ENCODE results near the gene GPR171.
A peak's percentile ranks its signal among the peaks of the same experiment; 100 is the strongest.
"Not testable (repeated sequence)": the region's sequence is repeated elsewhere in the genome, so short reads cannot be mapped to it uniquely, and the experiment has no call there.

GPR171 gene

DNA sequence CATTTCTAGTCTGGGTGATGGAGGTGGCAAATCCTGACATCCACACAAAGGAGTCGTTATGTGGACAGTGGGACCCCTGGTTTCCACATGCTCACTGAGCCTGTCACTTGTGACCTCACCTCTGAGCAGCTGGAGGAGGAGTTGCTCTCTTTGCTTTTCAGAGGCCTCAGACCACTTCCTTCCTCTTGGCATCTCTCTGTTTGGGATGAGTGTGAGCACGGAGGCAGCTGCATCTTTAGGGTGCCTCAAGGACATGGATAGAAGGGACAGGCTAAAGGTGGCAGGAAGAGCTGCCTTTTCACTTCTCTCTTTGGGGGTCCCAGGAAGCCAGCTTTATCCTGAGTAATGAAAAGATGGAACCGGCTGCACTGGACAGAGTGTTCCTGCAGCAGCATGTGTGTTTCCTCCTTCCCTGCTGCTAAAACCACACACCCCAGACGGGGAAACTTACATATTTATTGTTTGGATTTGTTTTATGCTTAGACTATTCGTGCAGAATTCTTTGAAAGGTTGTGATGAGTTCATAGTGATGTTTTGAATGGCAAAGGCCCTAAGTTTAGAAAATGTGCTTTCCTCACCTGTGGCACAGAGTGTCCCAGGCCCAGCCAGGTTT lies 31.8 kb downstream of the GPR171 start:
- no peak for DNase-seq

- not testable (repeated sequence) for DNase-seq
These were observed 32.9 kb downstream of the GPR171 start for GRCh38 chr3:151169948-151170679.

DNA sequence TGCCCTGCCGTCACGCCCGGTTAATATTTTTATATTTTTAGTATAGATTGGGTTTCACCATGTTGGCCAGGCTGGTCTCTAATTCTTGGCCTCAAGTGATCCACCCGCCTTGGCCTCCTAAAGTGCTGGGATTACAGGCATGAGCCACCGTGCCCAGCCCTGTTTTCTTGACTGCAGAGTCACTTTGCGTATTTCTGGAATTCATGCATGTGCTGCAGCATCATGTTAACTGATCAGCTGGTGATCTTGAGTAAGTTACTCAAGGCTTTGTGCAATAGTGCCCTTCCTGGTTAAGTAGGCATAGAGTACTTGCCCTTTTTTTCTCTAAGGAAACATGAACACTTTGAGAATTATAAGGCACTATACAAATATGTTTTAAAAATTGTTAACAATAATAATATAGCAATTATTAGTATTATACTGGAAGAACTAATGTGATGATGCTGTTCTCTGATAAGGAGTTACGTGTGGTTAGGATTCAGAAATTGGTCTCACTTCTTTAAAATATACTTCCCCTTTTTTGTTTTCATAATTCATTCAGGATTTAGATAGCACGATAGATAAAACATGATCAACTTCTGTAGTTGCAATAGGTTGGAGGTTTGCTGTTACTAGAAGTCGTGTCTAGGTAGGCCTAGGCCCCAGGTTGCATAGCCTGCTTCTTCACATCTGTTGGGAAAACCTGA lies 33.6 kb downstream of the GPR171 start:
- DNase-seq, result no peak

GRCh38 chr3:151168269-151169094 lies 34.5 kb downstream of the GPR171 start:
- peak; percentile 59 for DNase-seq

DNA sequence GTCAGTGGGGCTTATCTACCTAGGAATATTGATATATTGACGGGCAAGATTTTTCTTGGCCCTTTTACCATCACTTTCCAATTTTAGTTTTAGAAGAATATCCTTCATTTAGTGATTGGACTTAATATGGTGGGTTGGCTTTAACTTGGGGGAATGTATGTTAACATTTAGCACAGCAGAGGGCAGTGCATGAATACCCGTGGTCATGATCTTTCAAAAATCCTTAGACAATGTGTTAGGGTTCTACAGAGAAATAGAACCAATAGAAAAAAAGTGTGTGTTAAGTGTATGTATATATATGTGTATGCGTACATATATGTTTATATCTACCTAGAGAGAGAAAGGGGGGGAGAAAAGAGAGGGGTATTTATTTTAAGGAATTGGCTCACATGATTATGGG lies 36.9 kb downstream of the GPR171 start:
- no peak for DNase-seq

DNA sequence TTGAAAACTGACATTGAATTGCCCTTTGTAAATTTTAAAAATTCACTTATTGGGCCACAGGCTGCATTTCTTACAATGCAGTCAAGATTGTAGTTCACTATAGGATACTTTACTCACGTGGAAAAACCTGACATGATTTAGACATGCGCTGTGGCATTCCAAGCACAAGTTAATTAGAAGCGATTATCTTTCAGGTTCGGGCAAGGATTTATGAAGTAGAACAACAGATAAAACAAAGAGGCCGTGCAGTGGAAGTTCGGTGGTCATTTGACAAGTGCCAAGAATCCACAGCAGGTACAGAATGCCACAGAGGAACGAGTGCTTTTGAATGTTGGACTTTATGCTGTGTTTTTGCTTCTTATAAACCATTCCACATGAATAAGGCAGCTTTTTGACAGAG lies 37.8 kb downstream of the GPR171 start:
- DNase-seq, result no peak

DNA sequence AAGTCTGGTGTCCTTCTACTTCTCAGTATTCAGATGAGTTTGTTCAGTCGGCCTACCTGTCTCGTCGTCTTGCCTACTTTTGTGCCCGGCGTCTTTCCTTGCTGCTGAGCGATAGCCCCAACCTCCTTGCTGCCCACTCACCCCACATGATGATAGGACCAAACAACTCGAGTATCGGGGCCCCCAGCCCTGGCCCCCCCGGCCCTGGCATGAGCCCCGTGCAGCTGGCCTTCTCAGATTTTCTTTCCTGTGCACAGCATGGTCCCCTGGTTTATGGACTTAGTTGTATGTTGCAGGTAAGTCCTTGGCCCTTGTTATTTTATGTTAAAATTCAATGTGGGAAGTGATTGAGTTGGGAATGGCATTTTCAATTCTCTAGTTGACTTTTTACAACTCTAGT lies 43.2 kb downstream of the GPR171 start:
- no peak for DNase-seq

GRCh38 chr3:151156618-151157216 lies 46.3 kb downstream of the GPR171 start:
- peak; percentile 78 for DNase-seq

DNA sequence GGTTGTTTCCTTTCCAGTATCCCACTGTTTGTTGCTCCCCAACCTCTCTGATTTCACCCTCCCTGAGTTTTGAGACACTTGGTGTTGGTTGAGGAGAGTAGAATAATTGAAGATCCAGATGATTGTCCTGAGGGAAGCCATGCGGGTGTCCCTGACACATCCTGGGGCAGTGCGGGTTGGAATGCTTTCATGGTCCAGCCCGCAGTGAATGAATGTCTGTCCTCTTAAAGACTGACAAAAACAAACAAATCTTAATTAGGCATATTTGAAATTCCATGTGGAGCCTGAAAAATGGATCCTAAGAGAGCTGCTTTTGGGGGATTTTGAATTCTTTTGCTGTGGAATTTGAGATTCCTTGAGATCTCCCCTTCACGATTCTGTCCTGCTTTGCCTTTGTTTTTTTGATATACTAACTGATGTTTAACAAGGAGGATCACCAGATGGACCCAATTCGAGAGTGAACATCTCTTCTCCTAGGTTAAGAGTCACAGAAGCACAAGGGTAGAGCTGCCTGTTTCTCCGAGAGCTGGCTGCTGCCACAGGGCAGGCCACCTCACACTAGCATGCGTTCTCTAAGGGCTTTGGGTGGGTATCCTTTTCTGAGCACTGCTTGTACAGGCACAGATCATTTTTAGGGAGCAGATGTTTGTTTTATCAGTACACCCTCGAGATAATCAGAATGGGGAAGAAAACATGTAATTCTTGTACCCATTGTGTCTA lies 47.4 kb downstream of the GPR171 start:
- DNase-seq, result no peak

DNA sequence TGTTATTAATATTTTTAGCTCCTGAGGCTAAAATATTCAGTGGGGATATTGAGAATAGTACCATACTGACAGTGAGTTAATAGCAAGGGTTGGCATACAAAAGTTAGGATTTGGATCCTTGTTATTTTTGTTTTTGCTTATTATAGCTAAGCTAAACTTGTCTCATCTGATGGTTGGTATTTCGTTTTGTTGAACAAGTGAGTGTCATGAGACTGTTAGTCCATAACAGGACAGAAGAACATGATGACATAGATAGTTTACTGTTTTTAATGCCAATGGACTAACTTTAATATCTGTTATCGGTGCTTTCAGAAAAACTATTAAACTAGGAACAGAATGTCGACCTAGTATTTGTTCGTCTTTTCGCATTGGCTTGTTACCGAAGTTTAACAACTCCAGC lies 48.5 kb downstream of the GPR171 start:
- DNase-seq, result no peak

DNA sequence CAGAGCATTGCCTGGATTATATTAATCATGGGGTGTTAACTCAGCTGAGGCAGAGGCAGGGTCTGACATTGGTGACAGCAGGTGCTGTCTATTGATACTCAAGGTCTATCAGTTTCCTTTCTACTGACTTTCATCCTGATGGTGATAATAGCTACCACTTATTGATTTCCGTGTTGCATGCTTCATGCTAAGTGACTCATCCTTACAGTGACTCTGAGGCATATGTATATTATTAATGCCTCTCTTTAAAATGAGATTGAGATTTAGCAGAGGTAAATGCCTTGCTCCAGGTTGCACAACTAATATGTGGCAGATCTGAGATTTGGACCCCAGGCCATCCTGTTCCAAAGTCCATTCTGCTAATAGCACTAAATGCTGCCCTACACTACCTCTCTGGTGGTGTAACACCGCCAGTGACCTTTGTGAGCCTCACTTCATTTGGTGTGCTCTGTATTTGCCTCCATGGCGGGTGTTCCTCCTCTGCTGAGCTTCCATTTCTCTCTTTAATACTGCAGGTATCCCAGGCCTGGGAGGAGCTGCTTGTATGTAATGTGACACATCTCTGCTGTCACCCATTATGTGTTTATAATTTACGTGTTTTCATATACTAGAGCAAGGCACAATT lies 50.4 kb downstream of the GPR171 start:
- DNase-seq, result peak; percentile 1

Data from NCI-H69 (cell line).